ENCODE data around the gene CADPS2.

Gene CADPS2

GRCh38 chr7:122789156-122789555 is 97.1 kb downstream of the CADPS2 start:
- in situ Hi-C loops (cut with MboI; ENCODE audit: low sequenced_read_pairs): no loop called here

GRCh38 chr7:122770686-122771335 is 115.4 kb downstream of the CADPS2 start:
- in situ Hi-C loops (cut with MboI; ENCODE audit: low sequenced_read_pairs): no loop called here

- in situ Hi-C loops (cut with MboI; ENCODE audit: low sequenced_read_pairs): no loop called here
Observed at GRCh38 chr7:122768827-122769226, 117.4 kb downstream of the CADPS2 start.

DNA sequence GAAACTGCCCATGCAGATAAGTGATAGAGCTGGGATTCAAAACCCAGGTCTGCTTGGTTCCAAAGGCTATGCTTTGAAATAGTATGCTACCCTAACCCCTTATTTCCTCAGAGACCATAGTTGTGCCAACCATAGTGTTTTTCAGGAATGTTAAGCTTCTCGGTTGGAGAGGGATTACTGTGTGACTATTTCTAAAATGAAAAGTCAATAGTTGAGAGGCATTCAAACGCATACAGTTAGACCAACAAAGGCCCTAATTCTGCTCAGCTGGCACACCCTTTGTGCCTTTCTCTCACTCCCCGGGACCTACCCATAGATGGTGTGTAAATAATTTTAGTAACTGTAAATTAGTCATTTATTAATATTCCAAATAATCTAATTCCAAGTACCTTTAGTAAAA is 118.9 kb downstream of the CADPS2 start:
- in situ Hi-C loops (cut with MboI; ENCODE audit: low sequenced_read_pairs): no loop called here

DNA sequence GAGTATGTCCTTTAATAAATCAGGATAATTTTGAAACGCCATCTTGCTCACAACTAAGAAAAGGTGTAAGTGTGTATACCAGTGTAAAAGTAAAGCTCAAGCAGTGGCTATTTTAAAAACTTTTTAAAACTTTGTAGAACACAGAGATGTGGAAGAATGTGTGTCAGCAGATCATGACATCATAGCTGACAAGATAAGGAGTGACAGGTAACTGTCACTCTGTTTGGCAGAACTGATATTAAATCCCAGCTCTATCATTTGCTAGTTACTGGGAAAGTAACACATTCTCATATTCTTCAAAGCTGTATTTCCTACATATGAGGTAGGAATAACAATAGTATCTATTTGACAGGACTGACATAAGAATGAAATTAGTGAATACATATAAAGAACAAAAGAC is 119.7 kb downstream of the CADPS2 start:
- in situ Hi-C loops (cut with MboI; ENCODE audit: low sequenced_read_pairs): no loop called here

DNA sequence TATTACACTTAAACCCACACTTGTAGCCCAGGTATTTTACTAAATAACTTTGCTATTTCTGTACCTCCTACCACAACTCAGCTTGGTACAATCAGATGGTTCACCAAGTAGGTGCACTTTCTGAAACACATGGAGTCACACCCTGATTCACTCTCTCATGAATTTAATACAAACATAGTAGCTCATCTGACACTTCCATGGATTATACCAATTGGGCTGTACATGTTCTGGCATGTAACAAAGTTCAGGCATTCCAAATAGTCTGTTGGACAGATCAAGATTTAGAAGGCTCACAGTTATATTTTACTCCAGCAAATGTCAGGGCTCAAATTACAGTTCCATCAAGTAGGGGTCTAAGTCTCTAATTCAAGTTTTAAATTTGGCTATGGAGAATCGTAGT is 121.4 kb downstream of the CADPS2 start:
- in situ Hi-C loops (cut with MboI; ENCODE audit: low sequenced_read_pairs): no loop called here

GRCh38 chr7:122764020-122764419 is 122.2 kb downstream of the CADPS2 start:
- in situ Hi-C loops (cut with MboI; ENCODE audit: low sequenced_read_pairs): no loop called here

GRCh38 chr7:122762071-122762470 is 124.2 kb downstream of the CADPS2 start:
- in situ Hi-C loops (cut with MboI; ENCODE audit: low sequenced_read_pairs): no loop called here

GRCh38 chr7:122758501-122758900 is 127.8 kb downstream of the CADPS2 start:
- in situ Hi-C loops (cut with MboI; ENCODE audit: low sequenced_read_pairs): no loop called here

GRCh38 chr7:122756860-122757259 is 129.4 kb downstream of the CADPS2 start:
- in situ Hi-C loops (cut with MboI; ENCODE audit: low sequenced_read_pairs): no loop called here

DNA sequence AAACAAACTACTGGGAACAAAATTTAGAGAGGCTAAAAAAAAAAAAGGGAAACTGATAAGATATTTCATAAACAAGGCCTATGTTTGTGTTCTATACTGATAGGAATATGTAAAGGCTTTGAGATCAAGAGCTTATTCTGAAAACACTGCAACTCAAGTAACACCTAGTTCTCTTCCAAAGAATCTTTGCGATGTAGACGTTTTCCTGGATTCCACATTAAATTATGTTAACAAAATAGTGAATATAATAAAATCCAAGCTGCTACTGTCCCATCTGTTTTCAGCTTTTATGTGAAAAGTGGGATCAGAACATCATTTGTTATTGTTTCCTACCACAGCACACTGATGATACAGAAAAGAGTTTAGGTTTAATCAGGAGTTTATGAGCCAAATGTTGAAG is 130.6 kb downstream of the CADPS2 start:
- in situ Hi-C loops (cut with MboI; ENCODE audit: low sequenced_read_pairs): no loop called here

- in situ Hi-C loops (cut with MboI; ENCODE audit: low sequenced_read_pairs): no loop called here
Observed at GRCh38 chr7:122752583-122752982, 133.7 kb downstream of the CADPS2 start.

GRCh38 chr7:122750389-122750788 is 135.9 kb downstream of the CADPS2 start:
- in situ Hi-C loops (cut with MboI; ENCODE audit: low sequenced_read_pairs): no loop called here

- in situ Hi-C loops (cut with MboI; ENCODE audit: low sequenced_read_pairs): no loop called here
Observed at GRCh38 chr7:122748195-122748594, 138.1 kb downstream of the CADPS2 start.

DNA sequence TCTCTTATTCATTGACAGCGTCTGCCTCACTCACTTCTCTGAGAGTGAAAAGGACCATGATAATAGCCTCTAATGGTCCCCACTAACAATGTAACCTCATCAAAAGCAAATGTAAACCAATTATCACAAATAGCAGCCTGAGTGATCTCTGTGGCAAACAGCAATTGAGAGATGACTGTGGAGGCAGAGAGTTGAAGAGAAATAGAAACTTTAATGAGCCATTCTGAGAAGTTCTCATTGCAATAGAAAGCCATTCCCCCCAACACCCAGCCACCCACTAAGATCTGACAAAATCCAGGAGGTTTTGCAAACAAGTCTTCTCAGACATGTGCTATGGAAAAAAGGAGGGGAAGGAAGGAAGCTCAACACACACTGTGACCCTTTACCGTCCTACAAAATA is 139.3 kb downstream of the CADPS2 start:
- in situ Hi-C loops (cut with MboI; ENCODE audit: low sequenced_read_pairs): no loop called here

- in situ Hi-C loops (cut with MboI; ENCODE audit: low sequenced_read_pairs): no loop called here
Observed at GRCh38 chr7:122743211-122743610, 143.0 kb downstream of the CADPS2 start.

DNA sequence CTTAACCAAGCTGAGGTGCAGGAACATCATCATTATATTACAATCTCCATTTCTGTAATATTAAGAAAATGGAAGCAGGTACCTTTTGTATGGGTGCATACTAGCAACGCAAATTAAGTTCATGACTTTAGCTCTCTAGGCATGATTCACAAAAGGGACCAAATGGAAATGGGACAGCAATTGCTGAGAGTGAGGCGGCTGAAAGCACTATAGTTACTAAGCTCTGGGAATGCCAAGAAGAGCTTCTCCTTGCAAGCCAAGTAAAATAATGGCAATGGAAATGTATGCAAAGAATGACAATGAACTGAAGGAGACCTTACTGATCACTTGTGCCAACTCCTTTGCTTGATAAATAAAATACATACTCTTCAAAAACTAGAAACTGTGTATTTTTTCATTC is 147.3 kb downstream of the CADPS2 start:
- in situ Hi-C loops (cut with MboI; ENCODE audit: low sequenced_read_pairs): no loop called here

- in situ Hi-C loops (cut with MboI; ENCODE audit: low sequenced_read_pairs): no loop called here
Observed at GRCh38 chr7:122736183-122736582, 150.1 kb downstream of the CADPS2 start.

DNA sequence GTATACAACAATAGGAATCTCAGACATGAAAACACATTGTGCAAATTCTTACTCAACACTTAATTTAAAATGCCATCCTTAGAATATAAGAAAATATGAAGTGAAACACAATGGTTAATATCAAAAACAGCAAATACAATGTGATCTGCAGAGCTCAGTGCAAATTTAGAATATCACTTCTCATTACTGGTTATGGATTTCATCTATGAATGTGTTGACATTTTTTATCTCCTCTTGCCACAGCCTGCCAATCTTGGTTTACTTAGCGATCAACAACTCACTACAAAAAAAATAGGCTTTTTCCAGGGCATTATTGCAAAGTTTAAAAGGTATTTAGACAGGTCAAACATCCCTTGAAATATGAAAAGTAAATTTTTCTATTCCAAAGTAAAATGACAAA is 158.5 kb downstream of the CADPS2 start:
- in situ Hi-C loops (cut with MboI; ENCODE audit: low sequenced_read_pairs): no loop called here

- in situ Hi-C loops (cut with MboI; ENCODE audit: low sequenced_read_pairs): no loop called here
Observed at GRCh38 chr7:122727354-122727753, 158.9 kb downstream of the CADPS2 start.

- in situ Hi-C loops (cut with MboI; ENCODE audit: low sequenced_read_pairs): no loop called here
Observed at GRCh38 chr7:122726881-122727280, 159.4 kb downstream of the CADPS2 start.

GRCh38 chr7:122724366-122724765 is 161.9 kb downstream of the CADPS2 start:
- in situ Hi-C loops (cut with MboI; ENCODE audit: low sequenced_read_pairs): no loop called here

GRCh38 chr7:122719010-122719578 is 167.2 kb downstream of the CADPS2 start:
- in situ Hi-C loops (cut with MboI; ENCODE audit: low sequenced_read_pairs): no loop called here

Data from HL-60/S4 treated with retinoic acid at 250 ng/mL for 4 days and 3 days (cell line).